A673 (cell line): ENCODE data around the gene UBIAD1. TPM values are rescaled to one million over a fixed set of nuclear protein-coding genes. Genes with fewer than 3 reads are reported as not detected.
"Not testable (repeated sequence)": the region's sequence is repeated elsewhere in the genome, so short reads cannot be mapped to it uniquely, and the experiment has no call there.

Experiments used
- BruUV-seq: library from RNA; stranded (reverse); fragments of 400-500 nt; replicated peaks from 2 replicates; lab custom pipeline; 2021; lab: Mats Ljungman, UMichigan
- CTCF ChIA-PET: fragments of 300-600 bp; sonication (Branson Sonifier 250); formaldehyde crosslinking; loops from one replicate; lab custom pipeline; 2022; ENCODE audit warnings: antibody characterized with exemption; lab: Charles Lee
- POLR2A ChIA-PET: fragments of 300-600 bp; sonication (Branson Sonifier 250); formaldehyde crosslinking; loops from one replicate; lab custom pipeline; 2022; ENCODE audit warnings: antibody characterized with exemption; ENCODE audit not compliant: low non-redundant PET; lab: Charles Lee
- DNase-seq: peaks from one replicate; pipeline ENCODE4 v3.0.0-alpha.2; 2015; ENCODE audit warnings: low spot score
- H3K27ac ChIP-seq: fragments of 200-600 bp; sonication (generic); 2 replicates; pipeline ENCODE4 v1.5.1; 2016; ENCODE audit warnings: mixed run types, low read depth, mild to moderate bottlenecking, mixed read lengths, antibody characterized with exemption, low read length; ENCODE audit not compliant: poor library complexity, severe bottlenecking
- H3K27me3 ChIP-seq: fragments of 200-600 bp; sonication (generic); replicated peaks from 2 replicates; pipeline ENCODE4 v1.6.1; 2017; ENCODE audit warnings: mixed run types, low read depth, mild to moderate bottlenecking, mixed read lengths, antibody characterized with exemption, low read length; ENCODE audit not compliant: insufficient read depth, poor library complexity
- H3K36me3 ChIP-seq: fragments of 200-600 bp; sonication (generic); 2 replicates; pipeline ENCODE4 v1.6.1; 2016; ENCODE audit warnings: mixed run types, mild to moderate bottlenecking, mixed read lengths, antibody characterized with exemption, low read length; ENCODE audit not compliant: insufficient read depth, poor library complexity, severe bottlenecking
- H3K4me1 ChIP-seq: fragments of 200-600 bp; sonication (generic); 2 replicates; pipeline ENCODE4 v1.6.1; 2017; ENCODE audit warnings: mixed run types, mild to moderate bottlenecking, mixed read lengths, antibody characterized with exemption, low read length; ENCODE audit not compliant: insufficient read depth, poor library complexity, severe bottlenecking
- H3K4me3 ChIP-seq: fragments of 200-600 bp; sonication (generic); 2 replicates; pipeline ENCODE4 v1.5.1; 2016; ENCODE audit warnings: low read depth, mixed run types, mild to moderate bottlenecking, mixed read lengths, low read length; ENCODE audit not compliant: poor library complexity, severe bottlenecking
- H3K9me3 ChIP-seq: fragments of 200-600 bp; sonication (generic); 2 replicates; pipeline ENCODE4 v1.6.1; 2016; ENCODE audit warnings: mixed run types, low read depth, mild to moderate bottlenecking, mixed read lengths, antibody characterized with exemption, low read length; ENCODE audit not compliant: poor library complexity, severe bottlenecking
- EZH2 ChIP-seq: fragments of 200-600 bp; sonication (generic); IDR thresholded peaks from 2 replicates; pipeline ENCODE4 v1.6.1; 2017; ENCODE audit warnings: borderline replicate concordance, low read depth, mild to moderate bottlenecking, mixed read lengths, antibody characterized with exemption, low read length; ENCODE audit not compliant: poor library complexity, severe bottlenecking
- intact Hi-C: fragments of 100-400 bp; cut with micrococcal nuclease; formaldehyde crosslinking; loops from one replicate; pipeline ENCODE4 v1.10.0; 2022; ENCODE audit not compliant: unreplicated experiment
- total RNA-seq: library from RNA; stranded (reverse); gene quantifications from 2 replicates; pipeline ENCODE4 v1.2.3, GENCODE V29; 2021
- TF ChIP-seq, protein P1 (sequence below): fragments of 300-800, 200-600 bp; sonication (generic); conservative IDR thresholded peaks from 2 replicates; pipeline ENCODE4 v1.5.1; 2017; ENCODE audit warnings: low read depth, mild to moderate bottlenecking, antibody characterized with exemption, low read length, moderate library complexity, mixed read lengths

UBIAD1 gene
- total RNA-seq, 1 experiment from 2014 or later: 19.6 TPM

GRCh38 chr1:11294951-11295350 lies 22.0 kb downstream of the UBIAD1 start:
- POLR2A ChIA-PET: no interaction called here
- intact Hi-C loops: no loop called here
- CTCF ChIA-PET: no interaction called here
- Histone ChIP-seq H3K9me3 (no peaks in the 10 kb centered on the region), H3K4me1 (no peaks in the 10 kb centered on the region), H3K27ac (no peak overlapping the region), H3K36me3 (no peaks in the 10 kb centered on the region), H3K4me3 (no peak overlapping the region), H3K27me3 (no peaks in the 10 kb centered on the region)
- no TSS peak for BruUV-seq
- no peak for TF ChIP-seq EZH2
- TF ChIP-seq, protein P1, sequence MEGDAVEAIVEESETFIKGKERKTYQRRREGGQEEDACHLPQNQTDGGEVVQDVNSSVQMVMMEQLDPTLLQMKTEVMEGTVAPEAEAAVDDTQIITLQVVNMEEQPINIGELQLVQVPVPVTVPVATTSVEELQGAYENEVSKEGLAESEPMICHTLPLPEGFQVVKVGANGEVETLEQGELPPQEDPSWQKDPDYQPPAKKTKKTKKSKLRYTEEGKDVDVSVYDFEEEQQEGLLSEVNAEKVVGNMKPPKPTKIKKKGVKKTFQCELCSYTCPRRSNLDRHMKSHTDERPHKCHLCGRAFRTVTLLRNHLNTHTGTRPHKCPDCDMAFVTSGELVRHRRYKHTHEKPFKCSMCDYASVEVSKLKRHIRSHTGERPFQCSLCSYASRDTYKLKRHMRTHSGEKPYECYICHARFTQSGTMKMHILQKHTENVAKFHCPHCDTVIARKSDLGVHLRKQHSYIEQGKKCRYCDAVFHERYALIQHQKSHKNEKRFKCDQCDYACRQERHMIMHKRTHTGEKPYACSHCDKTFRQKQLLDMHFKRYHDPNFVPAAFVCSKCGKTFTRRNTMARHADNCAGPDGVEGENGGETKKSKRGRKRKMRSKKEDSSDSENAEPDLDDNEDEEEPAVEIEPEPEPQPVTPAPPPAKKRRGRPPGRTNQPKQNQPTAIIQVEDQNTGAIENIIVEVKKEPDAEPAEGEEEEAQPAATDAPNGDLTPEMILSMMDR: no peak
- DNase-seq: no peak

GRCh38 chr1:11295905-11296304 lies 22.9 kb downstream of the UBIAD1 start:
- intact Hi-C loops: no loop called here
- H3K27me3 ChIP-seq: no peaks in the 10 kb centered on the region
- POLR2A ChIA-PET: no interaction called here
- no peak overlapping the region for H3K27ac ChIP-seq
- CTCF ChIA-PET: no interaction called here
- no peaks in the 10 kb centered on the region for H3K4me1 ChIP-seq
- no peak for TF ChIP-seq EZH2
- TF ChIP-seq, protein P1: no peak
- no TSS peak for BruUV-seq
- no peak overlapping the region for H3K4me3 ChIP-seq
- DNase-seq: no peak
- H3K36me3 ChIP-seq: no peaks in the 10 kb centered on the region
- H3K9me3 ChIP-seq: no peaks in the 10 kb centered on the region

DNA sequence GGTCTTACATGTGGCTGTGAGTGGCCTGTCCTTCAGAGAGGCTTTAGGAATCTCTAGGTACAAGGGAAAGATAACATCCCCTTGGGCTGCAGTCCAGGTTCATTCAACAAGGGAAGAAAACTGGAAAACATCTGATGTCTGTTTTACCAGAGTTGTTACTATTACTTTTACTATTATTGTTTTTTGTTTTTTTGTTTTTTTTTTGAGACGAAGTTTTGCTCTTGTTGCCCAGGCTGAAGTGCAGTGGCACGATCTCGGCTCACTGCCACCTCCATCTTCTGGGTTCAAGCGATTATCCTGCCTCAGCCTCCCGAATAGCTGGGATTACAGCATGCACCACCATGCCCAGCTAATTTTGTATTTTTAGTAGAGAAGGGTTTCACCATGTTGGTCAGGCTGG lies 24.8 kb downstream of the UBIAD1 start:
- H3K36me3 ChIP-seq, CTCF ChIA-PET, H3K27ac ChIP-seq, H3K4me1 ChIP-seq, DNase-seq, BruUV-seq, intact Hi-C loops, H3K27me3 ChIP-seq, H3K4me3 ChIP-seq, POLR2A ChIA-PET, H3K9me3 ChIP-seq: not testable (repeated sequence)
